Memory B cell (primary cell): Measurements from ENCODE around the gene STAP2.

Experiments
- ATAC-seq: fragments of 150-1000 bp; cut with Tn5 transposase; 2 replicates; pipeline ENCODE4 v1.10.0; 2021; ENCODE audit warnings: low read depth, mild to moderate bottlenecking, moderate library complexity
- DNase-seq, 2 donors: peaks; one replicate each; pipeline ENCODE4 v3.0.0; 2022; ENCODE audit warnings: low spot score in 2 of 2
- H3K27ac Mint-ChIP-seq: one replicate; pipeline ENCODE4 v1.8.0; 2022; ENCODE audit warnings: mild to moderate bottlenecking, moderate library complexity, mixed read lengths
- H3K27me3 Mint-ChIP-seq: one replicate; pipeline ENCODE4 v1.8.0; 2022; ENCODE audit warnings: mixed read lengths
- H3K36me3 Mint-ChIP-seq: one replicate; pipeline ENCODE4 v1.8.0; 2022; ENCODE audit warnings: mild to moderate bottlenecking, mixed read lengths
- H3K4me1 Mint-ChIP-seq: one replicate; pipeline ENCODE4 v1.8.0; 2022; ENCODE audit warnings: mixed read lengths
- H3K4me3 Mint-ChIP-seq: one replicate; pipeline ENCODE4 v1.8.0; 2022; ENCODE audit warnings: mild to moderate bottlenecking, moderate library complexity, mixed read lengths
- H3K9me3 Mint-ChIP-seq: one replicate; pipeline ENCODE4 v1.8.0; 2022; ENCODE audit warnings: mixed read lengths

Gene STAP2

GRCh38 chr19:4373601-4374497 lies 35.2 kb upstream of the STAP2 start:
- no peaks in the 10 kb centered on the region for H3K36me3 Mint-ChIP-seq
- ATAC-seq, result no peak
- H3K27ac Mint-ChIP-seq, result peak overlapping the region; percentile 59
- peaks cover 53% of the 10 kb centered on the region for H3K4me1 Mint-ChIP-seq
- H3K9me3 Mint-ChIP-seq, result no peaks in the 10 kb centered on the region
- DNase-seq, result no peak
- H3K4me3 Mint-ChIP-seq, result peak overlapping the region; percentile 44
- no peaks in the 10 kb centered on the region for H3K27me3 Mint-ChIP-seq

DNA sequence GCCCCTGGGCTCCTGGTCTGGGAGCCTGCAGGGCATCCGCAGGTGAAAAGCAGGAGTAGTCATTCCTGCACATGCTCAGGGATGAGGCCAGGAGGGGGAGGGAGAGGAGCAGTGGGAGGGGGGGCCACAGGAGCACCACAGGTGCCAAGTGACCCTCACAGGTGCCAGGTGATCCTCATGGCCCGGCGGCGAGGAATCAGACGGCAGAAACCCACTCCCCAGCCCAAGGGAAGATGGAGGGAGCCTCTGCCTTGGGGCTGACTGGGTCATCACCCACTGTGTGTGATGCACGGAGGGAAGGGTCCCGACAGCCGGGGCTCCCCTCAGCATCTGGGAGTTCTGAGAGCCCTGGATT lies 34.4 kb upstream of the STAP2 start:
- Mint-ChIP-seq H3K4me1 (peaks cover 60% of the 10 kb centered on the region), H3K36me3 (no peaks in the 10 kb centered on the region), H3K4me3 (no peak overlapping the region), H3K27me3 (no peaks in the 10 kb centered on the region), H3K9me3 (no peaks in the 10 kb centered on the region), H3K27ac (no peak overlapping the region)
- ATAC-seq, result no peak
- no peak for DNase-seq

GRCh38 chr19:4372165-4373012 lies 33.8 kb upstream of the STAP2 start:
- no peak overlapping the region for H3K4me3 Mint-ChIP-seq

GRCh38 chr19:4371247-4372164 lies 32.9 kb upstream of the STAP2 start:
- Mint-ChIP-seq H3K27me3 (no peaks in the 10 kb centered on the region), H3K4me3 (peak overlapping the region; percentile 55), H3K27ac (no peak overlapping the region), H3K36me3 (peaks cover 3% of the 10 kb centered on the region), H3K9me3 (no peaks in the 10 kb centered on the region), H3K4me1 (peaks cover 54% of the 10 kb centered on the region)
- DNase-seq (no peak), ATAC-seq (no peak)

More at GRCh38 chr19:4372165-4373012, 33.8 kb upstream of the STAP2 start:
- Mint-ChIP-seq H3K36me3 (no peaks in the 10 kb centered on the region), H3K4me1 (peaks cover 62% of the 10 kb centered on the region), H3K27me3 (no peaks in the 10 kb centered on the region), H3K27ac (no peak overlapping the region), H3K9me3 (no peaks in the 10 kb centered on the region)
- ATAC-seq, result no peak
- DNase-seq, result no peak

DNA sequence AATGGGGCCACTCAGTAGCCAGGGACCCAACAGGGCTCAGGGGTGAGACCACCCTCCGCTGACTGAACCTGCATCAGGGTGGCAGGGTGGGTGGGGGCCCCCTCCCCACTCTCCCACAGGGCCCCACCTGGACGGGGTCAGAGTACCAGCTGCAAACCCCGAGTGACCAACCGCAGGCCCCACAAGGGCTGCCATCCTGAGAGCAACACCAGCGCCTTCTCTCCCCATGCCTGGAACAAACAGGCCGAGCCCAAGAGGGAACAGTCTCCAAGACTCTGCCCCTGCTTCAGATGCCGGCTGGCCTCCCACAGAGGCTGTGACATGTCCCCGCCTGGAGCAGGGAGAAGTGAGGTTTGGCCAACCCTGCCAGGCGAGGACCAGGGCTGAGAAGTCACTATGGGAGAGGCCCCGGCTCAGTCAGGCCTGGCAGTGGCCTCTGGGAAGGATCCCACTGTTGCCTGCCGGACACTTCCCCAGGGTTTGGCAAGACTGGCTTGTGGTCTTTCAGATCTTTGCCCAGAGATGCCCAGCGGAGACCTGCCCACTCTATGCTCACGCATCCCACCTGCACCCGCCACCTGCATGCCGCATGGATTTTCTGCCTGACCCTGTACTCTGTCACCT lies 31.9 kb upstream of the STAP2 start:
- peaks cover 44% of the 10 kb centered on the region for H3K4me1 Mint-ChIP-seq
- H3K36me3 Mint-ChIP-seq, result peaks cover 3% of the 10 kb centered on the region
- no peak for DNase-seq
- H3K4me3 Mint-ChIP-seq, result peak overlapping the region; percentile 55
- no peaks in the 10 kb centered on the region for H3K27me3 Mint-ChIP-seq
- no peak overlapping the region for H3K27ac Mint-ChIP-seq
- no peaks in the 10 kb centered on the region for H3K9me3 Mint-ChIP-seq
- no peak for ATAC-seq

DNA sequence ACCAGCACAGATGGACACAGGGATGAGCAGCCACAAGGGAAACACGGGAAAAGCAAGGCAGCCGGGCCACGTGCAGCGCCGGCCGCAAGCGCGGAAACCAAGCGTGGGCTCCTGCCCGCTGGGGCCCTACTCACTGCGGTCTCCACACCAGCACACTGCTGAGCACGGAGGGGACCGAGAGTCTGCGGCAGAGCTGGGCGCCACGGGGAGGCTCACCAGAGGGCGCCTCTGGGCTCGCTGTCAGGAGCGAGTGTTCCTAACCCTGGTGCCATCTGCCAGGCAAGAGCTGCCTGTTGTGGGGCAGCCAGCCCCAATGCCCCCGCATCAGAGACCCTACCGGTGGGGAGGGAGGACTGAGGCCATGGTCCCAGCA lies 31.2 kb upstream of the STAP2 start:
- peak; percentile 47 for ATAC-seq
- peak overlapping the region; percentile 93 for H3K27ac Mint-ChIP-seq
- H3K4me1 Mint-ChIP-seq, result peaks cover 40% of the 10 kb centered on the region
- no peaks in the 10 kb centered on the region for H3K27me3 Mint-ChIP-seq
- DNase-seq, result peak; percentile 50 to 51
- peaks cover 3% of the 10 kb centered on the region for H3K36me3 Mint-ChIP-seq
- H3K9me3 Mint-ChIP-seq, result no peaks in the 10 kb centered on the region
- H3K4me3 Mint-ChIP-seq, result peak overlapping the region; percentile 78

GRCh38 chr19:4369109-4369887 lies 30.7 kb upstream of the STAP2 start:
- Mint-ChIP-seq H3K27ac (peak overlapping the region; percentile 93), H3K9me3 (no peaks in the 10 kb centered on the region), H3K4me3 (peak overlapping the region; percentile 78), H3K27me3 (no peaks in the 10 kb centered on the region), H3K4me1 (peaks cover 40% of the 10 kb centered on the region), H3K36me3 (peaks cover 3% of the 10 kb centered on the region)
- DNase-seq (peak; percentile 71 to 76), ATAC-seq (peak; percentile 74)

- Mint-ChIP-seq H3K36me3 (peaks cover 3% of the 10 kb centered on the region), H3K9me3 (no peaks in the 10 kb centered on the region), H3K27ac (peak overlapping the region; percentile 93), H3K4me3 (peak overlapping the region; percentile 78), H3K4me1 (peaks cover 35% of the 10 kb centered on the region), H3K27me3 (no peaks in the 10 kb centered on the region)
- ATAC-seq (peak; percentile 4), DNase-seq (no peak)
Measured at GRCh38 chr19:4368128-4368820, 29.6 kb upstream of the STAP2 start.

DNA sequence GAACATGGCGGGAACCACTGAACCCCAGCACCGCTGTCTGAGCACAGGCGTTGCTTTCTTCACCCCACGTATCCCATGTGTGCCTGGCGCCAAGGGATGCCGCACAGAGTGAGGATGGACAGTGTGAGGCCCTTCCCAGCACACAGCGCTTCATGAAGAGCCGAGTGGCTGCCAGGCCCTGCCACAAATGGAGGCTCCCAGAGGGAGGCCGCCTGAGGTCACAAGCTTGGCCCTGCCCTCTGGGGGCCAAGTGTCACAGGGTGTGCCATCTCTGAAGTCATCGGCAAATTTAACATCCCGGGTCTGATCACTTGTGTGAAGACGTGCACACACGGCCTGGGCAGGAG lies 29.1 kb upstream of the STAP2 start:
- no peaks in the 10 kb centered on the region for H3K9me3 Mint-ChIP-seq
- peak overlapping the region; percentile 61 for H3K4me3 Mint-ChIP-seq
- H3K27me3 Mint-ChIP-seq, result no peaks in the 10 kb centered on the region
- H3K4me1 Mint-ChIP-seq, result peaks cover 33% of the 10 kb centered on the region
- peak; percentile 40 for ATAC-seq
- peaks cover 3% of the 10 kb centered on the region for H3K36me3 Mint-ChIP-seq
- peak in 1 of 2 donors; percentile 42 for DNase-seq
- H3K27ac Mint-ChIP-seq, result peak overlapping the region; percentile 93

GRCh38 chr19:4367336-4367723 lies 28.7 kb upstream of the STAP2 start:
- ATAC-seq (no peak), DNase-seq (no peak)
- H3K36me3 Mint-ChIP-seq, result peaks cover 3% of the 10 kb centered on the region

GRCh38 chr19:4366666-4367335 lies 28.2 kb upstream of the STAP2 start:
- H3K9me3 Mint-ChIP-seq, result no peaks in the 10 kb centered on the region
- peaks cover 5% of the 10 kb centered on the region for H3K36me3 Mint-ChIP-seq
- ATAC-seq, result no peak
- H3K4me1 Mint-ChIP-seq, result peaks cover 28% of the 10 kb centered on the region
- H3K27me3 Mint-ChIP-seq, result no peaks in the 10 kb centered on the region
- no peak overlapping the region for H3K4me3 Mint-ChIP-seq
- H3K27ac Mint-ChIP-seq, result peak overlapping the region; percentile 93
- no peak for DNase-seq

More at GRCh38 chr19:4367336-4367723, 28.7 kb upstream of the STAP2 start:
- Mint-ChIP-seq H3K27ac (peak overlapping the region; percentile 93), H3K27me3 (no peaks in the 10 kb centered on the region), H3K4me3 (no peak overlapping the region), H3K9me3 (no peaks in the 10 kb centered on the region), H3K4me1 (peaks cover 32% of the 10 kb centered on the region)
